Prostate gland (tissue), 2 donors: ENCODE results near the gene SLC17A9. TPM values are rescaled to one million over a fixed set of nuclear protein-coding genes. Genes with fewer than 3 reads are reported as not detected.

ENCODE experiments used
- DNase-seq: peaks from one replicate; pipeline ENCODE4 v3.0.0-alpha.2; 2019; ENCODE audit warnings: low spot score
- H3K27ac ChIP-seq, 2 donors: fragments of 200-600 bp; sonication (generic); 2 replicates each; pipeline ENCODE4 v1.5.1; 2017 to 2019
- H3K27me3 ChIP-seq: fragments of 200-600 bp; sonication (generic); replicated peaks from 2 replicates; pipeline ENCODE4 v1.5.1; 2019; ENCODE audit not compliant: insufficient read depth
- H3K36me3 ChIP-seq, 2 donors: fragments of 200-600 bp; sonication (generic); 1 replicate in 1 of 2; 2 replicates in 1 of 2; pipeline versions ENCODE4 v1.5.1 to v1.8.1; 2017 to 2019
- H3K4me1 ChIP-seq: fragments of 200-600 bp; sonication (generic); replicated peaks from 2 replicates; pipeline ENCODE4 v1.5.1; 2019
- H3K4me3 ChIP-seq, 2 donors: fragments of 200-600 bp; sonication (generic); 2 replicates each; pipeline ENCODE4 v1.5.1; 2017 to 2019
- H3K9me3 ChIP-seq: fragments of 200-600 bp; sonication (generic); 2 replicates; pipeline ENCODE4 v1.5.1; 2017
- CTCF ChIP-seq, 4 experiments: fragments of 200-600 bp in 2 of 4; fragments of 450-650 bp in 2 of 4; sonication (generic) in 2 of 4; IDR thresholded peaks; 1 replicate in 3 of 4; 2 replicates in 1 of 4; pipeline ENCODE4 v1.5.1; 2016 to 2019; ENCODE audit warnings: antibody characterized with exemption in 4 of 4, mild to moderate bottlenecking in 2 of 4, moderate library complexity in 2 of 4
- POLR2A ChIP-seq: fragments of 450-650 bp; IDR thresholded peaks from one replicate; pipeline ENCODE4 v1.6.1; 2016; ENCODE audit warnings: antibody characterized with exemption, mild to moderate bottlenecking
- POLR2AphosphoS5 ChIP-seq: sonication (generic); formaldehyde crosslinking; IDR thresholded peaks from one replicate; pipeline ENCODE4 v1.6.1; 2017; ENCODE audit warnings: antibody characterized with exemption
- WGBS: methylation state at CpG from one replicate; pipeline ENCODE4 v1.1.5; 2018; 5-methylcytosine and 5-hydroxymethylcytosine counted together
- intact Hi-C: fragments of 100-400 bp; cut with DNase I; formaldehyde crosslinking; loops from one replicate; pipeline ENCODE4 v1.14.2; 2022
- total RNA-seq, 2 donors: library from RNA; depleted of rRNA; stranded (reverse); fragments of >200 nt; gene quantifications; one replicate each; pipeline ENCODE4 v1.1.0, GENCODE V29; 2016

The SLC17A9 gene
- total RNA-seq, 2 donors from 2014 or later, result 0.41 to 3.5 TPM

GRCh38 chr20:62914970-62915457 is 37.5 kb upstream of the SLC17A9 start:
- TF ChIP-seq POLR2A, result no peak
- TF ChIP-seq CTCF (IDR thresholded peaks at IDR 0.05), result no peak
- no peak for TF ChIP-seq POLR2AphosphoS5
- no peak for DNase-seq
- no peaks in the 10 kb centered on the region for H3K9me3 ChIP-seq
- H3K4me3 ChIP-seq, result no peak overlapping the region
- intact Hi-C loops, result no loop called here
- H3K4me1 ChIP-seq, result peaks cover 15% of the 10 kb centered on the region
- H3K27me3 ChIP-seq, result no peaks in the 10 kb centered on the region
- 43% methylated on average over 8 of the region's 8 CpGs for WGBS
- no peak overlapping the region for H3K27ac ChIP-seq
- H3K36me3 ChIP-seq, result peaks cover 9 to 13% of the 10 kb centered on the region in 2 donors

DNA sequence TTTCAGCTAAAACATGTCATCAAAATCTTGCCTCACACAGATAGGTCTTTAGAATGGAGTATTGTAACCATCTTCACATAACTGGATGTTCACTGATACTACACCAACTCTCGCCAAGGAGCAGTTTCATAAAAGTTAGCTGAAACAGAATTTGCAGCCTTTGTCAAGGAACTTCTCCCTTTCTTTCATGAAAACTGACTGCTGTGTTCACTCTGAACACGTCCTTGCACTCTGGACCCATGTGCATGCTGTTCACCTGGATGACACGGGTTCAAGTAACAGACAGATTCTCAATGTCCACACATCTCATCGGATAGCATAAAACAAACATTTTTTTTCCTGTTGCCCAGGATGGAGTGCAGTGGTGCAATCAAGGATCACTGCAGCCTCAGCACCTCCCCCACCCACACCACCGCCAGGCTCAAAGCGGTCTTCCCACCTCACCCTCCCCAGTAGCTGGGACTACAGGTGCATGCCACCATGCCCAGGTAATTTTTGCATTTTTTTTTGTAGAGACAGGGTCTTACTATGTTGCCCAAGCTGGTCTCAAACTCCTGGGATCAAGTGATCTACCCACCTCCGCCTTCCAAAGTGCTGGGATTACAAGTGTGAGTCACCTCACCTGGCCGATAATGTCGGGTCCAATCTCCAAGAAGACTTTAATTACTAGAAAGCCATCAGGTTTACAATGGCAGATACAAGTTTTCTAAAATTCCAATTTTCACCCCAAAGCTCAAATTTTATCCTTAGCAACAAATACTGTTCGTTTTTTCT is 35.6 kb upstream of the SLC17A9 start:
- Histone ChIP-seq H3K27me3 (no peaks in the 10 kb centered on the region), H3K4me3 (no peak overlapping the region), H3K4me1 (peaks cover 28% of the 10 kb centered on the region), H3K27ac (no peak overlapping the region), H3K36me3 (no peaks in the 10 kb centered on the region), H3K9me3 (no peaks in the 10 kb centered on the region)
- WGBS, result 68% methylated on average over 10 of the region's 10 CpGs
- intact Hi-C loops, result no loop called here
- TF ChIP-seq POLR2A (no peak), POLR2AphosphoS5 (no peak)
- no peak for DNase-seq

DNA sequence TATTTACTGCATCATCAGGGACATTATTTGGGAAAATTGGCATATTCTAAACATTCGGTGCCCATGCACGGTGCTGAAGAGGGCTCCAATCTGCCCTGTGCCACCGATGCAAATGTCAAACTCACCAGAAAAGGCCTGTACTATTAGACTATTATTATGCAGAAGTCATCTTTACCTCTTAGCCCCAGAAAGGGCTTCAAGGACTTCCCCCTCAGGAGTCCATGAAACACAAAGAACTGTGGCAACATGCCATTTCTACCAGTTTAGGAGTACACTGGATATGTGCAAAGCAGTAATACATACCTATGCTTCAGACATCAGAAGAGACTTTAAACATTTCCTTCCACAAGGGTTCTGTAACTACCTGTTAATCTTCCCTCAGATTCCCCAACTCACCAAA is 34.8 kb upstream of the SLC17A9 start:
- no peak for DNase-seq
- Histone ChIP-seq H3K9me3 (no peaks in the 10 kb centered on the region), H3K27me3 (no peaks in the 10 kb centered on the region), H3K4me1 (peaks cover 28% of the 10 kb centered on the region), H3K36me3 (no peaks in the 10 kb centered on the region), H3K27ac (no peak overlapping the region), H3K4me3 (no peak overlapping the region)
- WGBS, result 72% methylated on average over 3 of the region's 3 CpGs
- TF ChIP-seq POLR2A (no peak), POLR2AphosphoS5 (no peak), CTCF (IDR thresholded peaks at IDR 0.05) (no peak)
- intact Hi-C loops, result no loop called here

DNA sequence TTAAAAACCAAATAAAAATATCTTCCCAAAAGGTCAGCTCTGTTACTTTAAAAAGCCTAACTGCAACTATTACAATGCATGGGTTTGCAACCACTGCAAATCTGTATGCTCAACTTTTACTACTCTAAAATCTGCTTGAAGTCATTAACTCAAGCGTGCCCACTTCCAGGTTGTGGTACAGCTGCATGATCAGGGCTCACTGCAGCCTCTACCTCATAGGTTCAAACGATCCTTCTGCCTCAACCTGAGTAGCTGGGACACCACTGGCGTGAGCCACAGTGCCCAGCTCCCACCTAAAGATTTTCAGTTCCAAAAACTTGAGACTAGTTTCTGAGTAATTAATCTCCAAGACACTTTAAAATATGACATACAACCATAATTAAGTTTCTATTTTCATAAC is 34.4 kb upstream of the SLC17A9 start:
- Histone ChIP-seq H3K36me3 (no peaks in the 10 kb centered on the region), H3K9me3 (no peaks in the 10 kb centered on the region), H3K4me3 (no peak overlapping the region), H3K4me1 (peaks cover 32% of the 10 kb centered on the region), H3K27ac (no peak overlapping the region), H3K27me3 (no peaks in the 10 kb centered on the region)
- intact Hi-C loops, result no loop called here
- DNase-seq, result no peak
- 54% methylated on average over 3 of the region's 3 CpGs for WGBS
- no peak for TF ChIP-seq POLR2AphosphoS5
- TF ChIP-seq CTCF (IDR thresholded peaks at IDR 0.05), result no peak
- no peak for TF ChIP-seq POLR2A

DNA sequence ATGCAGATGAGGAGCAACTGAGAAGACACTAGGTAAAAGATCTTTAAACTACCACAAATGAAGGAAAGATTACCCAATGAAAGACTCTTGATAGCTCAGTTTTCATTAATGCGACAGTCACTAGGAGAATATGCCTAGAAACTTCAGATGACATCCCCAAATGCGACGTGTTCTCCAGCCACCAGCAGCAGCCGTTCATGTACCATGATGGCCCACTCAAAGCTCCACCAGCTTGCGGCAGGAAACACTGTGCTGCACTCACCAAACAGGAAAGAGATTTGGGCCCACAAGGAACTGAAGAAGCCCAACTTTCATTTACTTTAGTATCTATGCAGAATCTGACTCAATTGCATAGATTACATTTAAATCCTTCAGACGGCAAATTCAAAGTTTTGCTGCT is 33.7 kb upstream of the SLC17A9 start:
- no peak overlapping the region for H3K27ac ChIP-seq
- TF ChIP-seq CTCF (IDR thresholded peaks at IDR 0.05) (no peak), POLR2AphosphoS5 (no peak), POLR2A (no peak)
- intact Hi-C loops, result no loop called here
- no peaks in the 10 kb centered on the region for H3K9me3 ChIP-seq
- H3K4me1 ChIP-seq, result peaks cover 38% of the 10 kb centered on the region
- no peak for DNase-seq
- H3K27me3 ChIP-seq, result no peaks in the 10 kb centered on the region
- no peak overlapping the region for H3K4me3 ChIP-seq
- H3K36me3 ChIP-seq, result no peaks in the 10 kb centered on the region
- 77% methylated on average over 6 of the region's 6 CpGs for WGBS
